Stimulated activated CD4-positive, alpha-beta T cell treated with anti-CD3 and anti-CD28 coated beads, Interleukin-15, amount 100 ng/mL, for 48 hours (primary cell): ENCODE results near the gene PHACTR3.

ENCODE experiments used
- DNase-seq, 2 donors: peaks; one replicate each; pipeline ENCODE4 v3.0.0-alpha.2; 2020; ENCODE audit warnings: low read depth in 2 of 2

The PHACTR3 gene

GRCh38 chr20:59573837-59574236 is 30.5 kb upstream of the PHACTR3 start:
- no peak for DNase-seq

- DNase-seq, result no peak
Observed at GRCh38 chr20:59574308-59574707, 30.0 kb upstream of the PHACTR3 start.

- no peak for DNase-seq
Observed at GRCh38 chr20:59575216-59575615, 29.1 kb upstream of the PHACTR3 start.

- DNase-seq, result no peak
Observed at GRCh38 chr20:59575653-59576052, 28.7 kb upstream of the PHACTR3 start.

- DNase-seq, result no peak
Observed at GRCh38 chr20:59576216-59576953, 28.0 kb upstream of the PHACTR3 start.

GRCh38 chr20:59577037-59577808 is 27.1 kb upstream of the PHACTR3 start:
- DNase-seq, result no peak

- DNase-seq, result no peak
Observed at GRCh38 chr20:59577809-59578435, 26.4 kb upstream of the PHACTR3 start.

- DNase-seq, result no peak
Observed at GRCh38 chr20:59578436-59579403, 25.6 kb upstream of the PHACTR3 start.

- no peak for DNase-seq
Observed at GRCh38 chr20:59579404-59580145, 24.8 kb upstream of the PHACTR3 start.

GRCh38 chr20:59580146-59580946 is 24.0 kb upstream of the PHACTR3 start:
- no peak for DNase-seq

- DNase-seq, result no peak
Observed at GRCh38 chr20:59580991-59581401, 23.3 kb upstream of the PHACTR3 start.

- DNase-seq, result no peak
Observed at GRCh38 chr20:59581993-59582679, 22.2 kb upstream of the PHACTR3 start.

GRCh38 chr20:59583428-59584277 is 20.7 kb upstream of the PHACTR3 start:
- DNase-seq, result no peak

GRCh38 chr20:59584278-59584925 is 19.9 kb upstream of the PHACTR3 start:
- DNase-seq, result no peak

GRCh38 chr20:59585714-59586409 is 18.5 kb upstream of the PHACTR3 start:
- DNase-seq, result no peak

GRCh38 chr20:59586613-59587012 is 17.7 kb upstream of the PHACTR3 start:
- DNase-seq, result no peak

- no peak for DNase-seq
Observed at GRCh38 chr20:59587570-59587969, 16.8 kb upstream of the PHACTR3 start.
